ENCODE data around the gene UACA. TPM values are rescaled to one million over a fixed set of nuclear protein-coding genes. Genes with fewer than 3 reads are reported as not detected.

Gene UACA
- total RNA-seq, 4 donors from 2014 or later: 83.2 to 154 (median 107) TPM

- TF ChIP-seq CTCF (IDR thresholded peaks at IDR 0.05; ENCODE audit: low read depth): no peak
Measured at GRCh38 chr15:70635895-70636294, 127.5 kb downstream of the UACA start.

GRCh38 chr15:70633991-70634390, 129.4 kb downstream of the UACA start:
- no peak for TF ChIP-seq CTCF (IDR thresholded peaks at IDR 0.05; ENCODE audit: low read depth)

- TF ChIP-seq CTCF (IDR thresholded peaks at IDR 0.05; ENCODE audit: low read depth): no peak
Measured at GRCh38 chr15:70633103-70633831, 130.1 kb downstream of the UACA start.

- TF ChIP-seq CTCF (IDR thresholded peaks at IDR 0.05; ENCODE audit: low read depth): no peak
Measured at GRCh38 chr15:70632491-70633102, 130.8 kb downstream of the UACA start.

- TF ChIP-seq CTCF (IDR thresholded peaks at IDR 0.05; ENCODE audit: low read depth): no peak
Measured at GRCh38 chr15:70632079-70632478, 131.3 kb downstream of the UACA start.

- no peak for TF ChIP-seq CTCF (IDR thresholded peaks at IDR 0.05; ENCODE audit: low read depth)
Measured at GRCh38 chr15:70629735-70630273, 133.6 kb downstream of the UACA start.

GRCh38 chr15:70628549-70628896, 134.8 kb downstream of the UACA start:
- TF ChIP-seq CTCF (IDR thresholded peaks at IDR 0.05; ENCODE audit: low read depth): no peak
